ENCODE results near the gene TIMMDC1.

Gene TIMMDC1, protein sequence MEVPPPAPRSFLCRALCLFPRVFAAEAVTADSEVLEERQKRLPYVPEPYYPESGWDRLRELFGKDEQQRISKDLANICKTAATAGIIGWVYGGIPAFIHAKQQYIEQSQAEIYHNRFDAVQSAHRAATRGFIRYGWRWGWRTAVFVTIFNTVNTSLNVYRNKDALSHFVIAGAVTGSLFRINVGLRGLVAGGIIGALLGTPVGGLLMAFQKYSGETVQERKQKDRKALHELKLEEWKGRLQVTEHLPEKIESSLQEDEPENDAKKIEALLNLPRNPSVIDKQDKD

GRCh38 chr3:119498186-119499011 lies at the start of gene TIMMDC1:
TSS of gene TIMMDC1 (plus strand) at chr3:119498547. CDS start at chr3:119498734, 187 bp downstream.
- peak; percentile 92 for DNase-seq (ENCODE audit: low read depth)
- TF ChIP-seq, protein P1, sequence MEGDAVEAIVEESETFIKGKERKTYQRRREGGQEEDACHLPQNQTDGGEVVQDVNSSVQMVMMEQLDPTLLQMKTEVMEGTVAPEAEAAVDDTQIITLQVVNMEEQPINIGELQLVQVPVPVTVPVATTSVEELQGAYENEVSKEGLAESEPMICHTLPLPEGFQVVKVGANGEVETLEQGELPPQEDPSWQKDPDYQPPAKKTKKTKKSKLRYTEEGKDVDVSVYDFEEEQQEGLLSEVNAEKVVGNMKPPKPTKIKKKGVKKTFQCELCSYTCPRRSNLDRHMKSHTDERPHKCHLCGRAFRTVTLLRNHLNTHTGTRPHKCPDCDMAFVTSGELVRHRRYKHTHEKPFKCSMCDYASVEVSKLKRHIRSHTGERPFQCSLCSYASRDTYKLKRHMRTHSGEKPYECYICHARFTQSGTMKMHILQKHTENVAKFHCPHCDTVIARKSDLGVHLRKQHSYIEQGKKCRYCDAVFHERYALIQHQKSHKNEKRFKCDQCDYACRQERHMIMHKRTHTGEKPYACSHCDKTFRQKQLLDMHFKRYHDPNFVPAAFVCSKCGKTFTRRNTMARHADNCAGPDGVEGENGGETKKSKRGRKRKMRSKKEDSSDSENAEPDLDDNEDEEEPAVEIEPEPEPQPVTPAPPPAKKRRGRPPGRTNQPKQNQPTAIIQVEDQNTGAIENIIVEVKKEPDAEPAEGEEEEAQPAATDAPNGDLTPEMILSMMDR (IDR thresholded peaks at IDR 0.05; ENCODE audit: control insufficient read depth, extremely low read depth, insufficient read depth), result no peak

DNA sequence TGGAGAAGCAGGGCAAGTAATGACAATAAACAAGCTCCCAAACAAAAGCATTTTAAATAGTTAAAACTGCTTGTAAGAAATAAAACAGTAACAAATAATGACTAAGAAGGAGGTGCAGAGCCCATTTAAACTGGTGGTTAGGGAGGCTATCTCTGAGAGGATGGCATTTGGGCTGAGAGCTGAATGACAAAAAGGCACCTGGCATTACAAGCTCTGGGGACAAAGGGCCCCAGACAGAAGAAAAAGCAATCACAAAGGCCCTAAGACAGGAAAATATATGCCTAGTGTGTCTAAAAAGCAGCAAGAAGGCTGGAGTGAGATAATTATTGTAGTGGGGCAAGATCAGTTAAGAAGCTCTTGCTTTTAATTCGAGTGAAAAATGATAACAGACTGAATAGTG lies 44.5 kb upstream of the TIMMDC1 start:
- TF ChIP-seq, protein P1 (IDR thresholded peaks at IDR 0.05; ENCODE audit: control insufficient read depth, extremely low read depth, insufficient read depth), result no peak
- DNase-seq (ENCODE audit: low read depth), result no peak
- no peak overlapping the region for H3K4me3 ChIP-seq (ENCODE audit: low read depth, low read length)

More at GRCh38 chr3:119498186-119499011, at the start of gene TIMMDC1:
- H3K4me3 ChIP-seq (ENCODE audit: low read depth, low read length), result peak within 1 kb of the TSS; percentile 95

DNA sequence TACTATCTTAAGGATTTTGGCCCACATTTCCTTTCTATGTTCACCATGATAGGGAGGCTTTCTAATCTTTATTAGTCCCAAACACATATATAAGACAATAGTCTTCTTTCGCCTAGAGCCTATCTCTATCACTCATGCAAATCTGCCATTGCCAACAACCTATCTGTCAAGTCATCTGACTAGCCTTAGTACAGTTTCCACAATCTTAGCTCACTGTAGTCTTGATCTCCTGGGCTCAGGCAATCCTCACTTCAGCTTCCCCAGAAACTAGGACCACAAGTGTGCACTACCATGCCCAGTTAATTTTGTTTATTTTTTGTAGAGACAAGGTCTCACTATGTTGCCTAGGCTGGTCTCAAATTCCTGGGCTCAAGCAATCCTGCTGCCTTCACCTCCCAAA lies 41.9 kb upstream of the TIMMDC1 start:
- no peak for DNase-seq (ENCODE audit: low read depth)
- TF ChIP-seq, protein P1 (IDR thresholded peaks at IDR 0.05; ENCODE audit: control insufficient read depth, extremely low read depth, insufficient read depth), result no peak
- no peak overlapping the region for H3K4me3 ChIP-seq (ENCODE audit: low read depth, low read length)

DNA sequence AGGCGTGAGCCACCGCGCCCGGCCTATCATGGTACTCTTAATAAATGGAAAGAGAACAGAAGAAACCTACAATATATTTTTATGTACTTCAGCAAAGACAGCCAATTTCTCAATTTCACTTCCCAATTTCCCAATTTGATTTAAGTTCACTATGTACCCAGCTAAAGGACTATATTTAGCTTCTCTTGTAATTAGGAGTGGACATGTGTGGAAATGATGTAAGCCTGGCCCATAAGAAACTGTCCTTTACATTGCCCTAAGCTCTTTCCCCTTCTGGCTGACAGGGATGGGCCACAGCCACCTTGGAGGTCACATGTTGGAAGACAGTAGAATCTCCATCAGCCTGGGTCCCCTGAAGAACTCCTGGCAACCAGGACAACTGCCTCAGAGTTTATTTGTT lies 41.1 kb upstream of the TIMMDC1 start:
- TF ChIP-seq, protein P1 (IDR thresholded peaks at IDR 0.05; ENCODE audit: control insufficient read depth, extremely low read depth, insufficient read depth), result no peak
- no peak overlapping the region for H3K4me3 ChIP-seq (ENCODE audit: low read depth, low read length)
- DNase-seq (ENCODE audit: low read depth), result no peak

DNA sequence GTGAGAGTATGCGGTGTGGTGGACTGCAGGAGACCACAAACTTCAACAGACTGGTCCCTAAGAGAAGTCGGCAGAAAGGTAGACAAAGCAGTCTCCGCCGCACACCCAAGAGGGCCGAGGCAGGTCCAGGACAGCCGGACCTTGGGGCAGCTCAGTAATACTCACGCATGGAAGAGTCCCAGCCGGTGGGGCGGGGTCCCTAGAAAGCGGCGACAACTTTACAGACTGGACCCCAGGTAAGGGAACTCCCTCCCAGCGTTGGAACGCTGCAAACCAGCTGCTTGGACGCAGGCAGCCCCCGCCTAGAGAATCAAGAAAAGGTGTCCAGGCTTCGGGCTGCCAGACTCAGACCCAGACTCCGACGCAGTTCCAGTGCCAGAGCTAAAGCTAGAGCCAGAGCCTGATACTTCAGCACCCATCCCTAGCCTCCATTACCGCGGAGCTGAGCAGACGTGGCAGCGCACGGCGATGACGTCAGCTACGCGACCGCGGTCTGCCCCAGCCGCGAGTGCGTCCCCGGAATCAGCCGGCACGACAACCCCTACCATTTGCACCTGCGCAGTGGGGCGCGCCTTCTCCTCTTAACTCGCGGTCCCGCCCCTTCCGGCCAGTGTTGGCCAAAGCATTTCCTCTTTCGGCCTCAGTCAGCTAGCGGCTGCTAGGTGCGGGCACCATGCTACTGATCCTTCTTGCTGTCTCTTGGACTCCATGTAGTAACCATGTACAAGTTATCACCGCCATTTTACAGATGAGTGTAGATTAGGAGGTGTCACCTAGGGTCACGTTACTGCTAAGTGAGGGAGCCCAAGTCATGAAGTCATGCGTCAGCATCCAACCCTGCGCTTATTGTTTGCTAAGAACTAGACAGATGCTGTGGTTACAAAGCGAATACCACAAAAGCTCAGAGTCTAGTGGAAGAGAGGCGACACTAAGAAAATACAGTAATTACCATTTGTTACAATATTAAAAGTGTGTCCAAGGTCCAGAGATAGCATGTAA lies 34.9 kb upstream of the TIMMDC1 start, which contains the start of gene TMEM39A:
TSS of gene TMEM39A (minus strand) at position 445 of the 999 bp plus-strand sequence. CDS start 1,541 bp downstream, outside the sequence.
- peak within 1 kb of the TSS; percentile 98 for H3K4me3 ChIP-seq (ENCODE audit: low read depth, low read length)
- TF ChIP-seq, protein P1 (IDR thresholded peaks at IDR 0.05; ENCODE audit: control insufficient read depth, extremely low read depth, insufficient read depth), result no peak

GRCh38 chr3:119468041-119468440 lies 30.3 kb upstream of the TIMMDC1 start:
- no peak for DNase-seq (ENCODE audit: low read depth)
- TF ChIP-seq, protein P1 (IDR thresholded peaks at IDR 0.05; ENCODE audit: control insufficient read depth, extremely low read depth, insufficient read depth), result no peak
- H3K4me3 ChIP-seq (ENCODE audit: low read depth, low read length), result peak overlapping the region; percentile 90

More for the DNA sequence above, 34.9 kb upstream of the TIMMDC1 start, which contains the start of gene TMEM39A:
- peak; percentile 95 for DNase-seq (ENCODE audit: low read depth)
